LHCN-M2 (cell line): ENCODE results near the gene CREBRF. TPM values are rescaled to one million over a fixed set of nuclear protein-coding genes. Genes with fewer than 3 reads are reported as not detected.
"Not testable (repeated sequence)": the region's sequence is repeated elsewhere in the genome, so short reads cannot be mapped to it uniquely, and the experiment has no call there.

Experiments used
- DNase-seq: peaks from one replicate; pipeline ENCODE4 v3.0.0-alpha.2; 2012; ENCODE audit warnings: low read depth
- total RNA-seq: library from RNA; depleted of rRNA; stranded (reverse); fragments of >200 nt; gene quantifications from 2 replicates; pipeline ENCODE4 v1.2.3, GENCODE V29; 2014; rRNA removed

Gene CREBRF
- total RNA-seq, 1 experiment from 2014 or later = 9.6 TPM

- not testable (repeated sequence) for DNase-seq
These were observed 98.5 kb downstream of the CREBRF start for GRCh38 chr5:173154619-173155018.

- peak; percentile 36 for DNase-seq
These were observed 99.8 kb downstream of the CREBRF start for GRCh38 chr5:173155912-173156311.

- no peak for DNase-seq
These were observed 102.2 kb downstream of the CREBRF start for GRCh38 chr5:173158366-173158765.

GRCh38 chr5:173159256-173159655, 103.1 kb downstream of the CREBRF start:
- DNase-seq = no peak

- DNase-seq = no peak
These were observed 105.0 kb downstream of the CREBRF start for GRCh38 chr5:173161148-173161547.

- DNase-seq = no peak
These were observed 107.1 kb downstream of the CREBRF start for GRCh38 chr5:173163219-173163618.

- no peak for DNase-seq
These were observed 109.2 kb downstream of the CREBRF start for GRCh38 chr5:173165177-173166016.

GRCh38 chr5:173172166-173172565, 116.0 kb downstream of the CREBRF start:
- no peak for DNase-seq

GRCh38 chr5:173175523-173175922, 119.4 kb downstream of the CREBRF start:
- no peak for DNase-seq

GRCh38 chr5:173178369-173178910, 122.3 kb downstream of the CREBRF start:
- no peak for DNase-seq

- DNase-seq = peak; percentile 9
These were observed 124.2 kb downstream of the CREBRF start for GRCh38 chr5:173180331-173180730.

- DNase-seq = no peak
These were observed 131.0 kb downstream of the CREBRF start for GRCh38 chr5:173187054-173187743.

- no peak for DNase-seq
These were observed 132.1 kb downstream of the CREBRF start for GRCh38 chr5:173188280-173188679.

Other genes with a start within 250 kb of the CREBRF start
- 152 and 158 TPM in 2 replicates for gene ERGIC1, start 222.1 kb upstream of the CREBRF start, total RNA-seq
- 63.0 and 64.3 TPM in 2 replicates for gene RPL26L1, start 96.9 kb upstream of the CREBRF start, total RNA-seq
- gene ATP6V0E1, start 72.6 kb upstream of the CREBRF start, total RNA-seq = 165 and 195 TPM in 2 replicates
- 15.8 and 17.4 TPM in 2 replicates for gene BNIP1, start 88.2 kb downstream of the CREBRF start, total RNA-seq
- not detected in 2 replicates for gene NKX2-5, start 178.9 kb downstream of the CREBRF start, total RNA-seq